OCI-LY1 (cell line): ENCODE data around the gene MLLT1.

ENCODE experiments used
- EZH2 ChIP-seq: fragments of 200-600 bp; sonication (generic), shearing (Covaris generic); IDR thresholded peaks from 2 replicates; pipeline ENCODE4 v1.8.0; 2017; ENCODE audit warnings: borderline replicate concordance, mixed run types, mild to moderate bottlenecking, antibody characterized with exemption, low read length, moderate library complexity, mixed read lengths
- TF ChIP-seq, protein P1 (sequence below): fragments of 200-600 bp; sonication (generic), shearing (Covaris generic); IDR thresholded peaks from 2 replicates; pipeline ENCODE4 v1.5.1; 2017; ENCODE audit warnings: mild to moderate bottlenecking, antibody characterized with exemption, low read length, moderate library complexity, mixed read lengths

DNA sequence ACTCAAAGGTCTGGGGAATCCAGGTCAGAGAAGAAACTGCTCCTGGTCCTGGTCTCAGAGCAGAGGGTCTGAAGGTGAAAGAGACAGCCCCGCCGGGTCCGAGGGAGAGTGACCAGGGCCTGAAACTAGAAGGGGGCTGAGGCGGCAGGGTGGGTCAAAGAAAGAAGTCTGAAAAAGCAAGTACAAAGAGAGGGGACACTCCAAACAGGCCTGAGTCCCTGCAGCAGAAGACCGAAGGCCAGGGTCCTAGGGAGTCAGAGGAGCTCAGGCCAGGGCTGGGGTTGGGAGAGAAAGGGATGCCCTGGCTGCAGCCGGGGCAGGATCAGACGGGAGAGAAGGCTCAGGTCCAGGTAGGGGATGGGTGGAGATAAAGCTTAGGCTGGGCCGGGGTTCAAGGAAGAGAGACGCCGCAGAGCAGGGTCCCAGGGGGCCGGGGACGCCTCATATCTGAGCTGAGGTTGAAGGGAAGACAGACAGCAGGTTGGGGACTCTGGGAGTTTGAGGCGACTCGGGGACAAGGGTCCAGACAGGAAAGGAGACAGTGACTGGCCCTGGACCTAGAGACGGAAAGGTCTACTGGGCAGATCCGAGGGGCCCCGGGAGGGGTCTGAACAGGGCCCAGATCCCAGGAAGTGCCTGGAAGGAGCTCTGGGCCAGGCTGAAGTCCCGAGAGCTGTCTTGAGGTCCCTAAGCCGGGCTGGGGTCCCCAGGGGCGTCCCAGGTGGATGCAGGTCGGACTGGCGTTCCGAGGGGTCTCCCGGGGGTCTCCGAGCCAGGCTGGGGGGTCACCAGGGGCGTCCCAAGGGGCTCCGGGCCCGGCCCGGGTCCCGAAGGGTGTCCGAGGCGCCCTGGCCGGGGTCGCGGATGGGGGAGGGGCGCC is 795 bp downstream of the MLLT1 start:
- TF ChIP-seq EZH2, result no peak
- TF ChIP-seq, protein P1, sequence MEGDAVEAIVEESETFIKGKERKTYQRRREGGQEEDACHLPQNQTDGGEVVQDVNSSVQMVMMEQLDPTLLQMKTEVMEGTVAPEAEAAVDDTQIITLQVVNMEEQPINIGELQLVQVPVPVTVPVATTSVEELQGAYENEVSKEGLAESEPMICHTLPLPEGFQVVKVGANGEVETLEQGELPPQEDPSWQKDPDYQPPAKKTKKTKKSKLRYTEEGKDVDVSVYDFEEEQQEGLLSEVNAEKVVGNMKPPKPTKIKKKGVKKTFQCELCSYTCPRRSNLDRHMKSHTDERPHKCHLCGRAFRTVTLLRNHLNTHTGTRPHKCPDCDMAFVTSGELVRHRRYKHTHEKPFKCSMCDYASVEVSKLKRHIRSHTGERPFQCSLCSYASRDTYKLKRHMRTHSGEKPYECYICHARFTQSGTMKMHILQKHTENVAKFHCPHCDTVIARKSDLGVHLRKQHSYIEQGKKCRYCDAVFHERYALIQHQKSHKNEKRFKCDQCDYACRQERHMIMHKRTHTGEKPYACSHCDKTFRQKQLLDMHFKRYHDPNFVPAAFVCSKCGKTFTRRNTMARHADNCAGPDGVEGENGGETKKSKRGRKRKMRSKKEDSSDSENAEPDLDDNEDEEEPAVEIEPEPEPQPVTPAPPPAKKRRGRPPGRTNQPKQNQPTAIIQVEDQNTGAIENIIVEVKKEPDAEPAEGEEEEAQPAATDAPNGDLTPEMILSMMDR, result no peak
